Suppressor macrophage treated with lipopolysaccharide for 1 hour (primary cell): ENCODE data around the gene TNFAIP2.
A peak's percentile ranks its signal among the peaks of the same experiment; 100 is the strongest.
"Not testable (repeated sequence)": the region's sequence is repeated elsewhere in the genome, so short reads cannot be mapped to it uniquely, and the experiment has no call there.

Experiments
- DNase-seq, 3 donors: peaks; one replicate each; pipeline ENCODE4 v3.0.0-alpha.2; 2020 to 2022

TNFAIP2 gene

DNA sequence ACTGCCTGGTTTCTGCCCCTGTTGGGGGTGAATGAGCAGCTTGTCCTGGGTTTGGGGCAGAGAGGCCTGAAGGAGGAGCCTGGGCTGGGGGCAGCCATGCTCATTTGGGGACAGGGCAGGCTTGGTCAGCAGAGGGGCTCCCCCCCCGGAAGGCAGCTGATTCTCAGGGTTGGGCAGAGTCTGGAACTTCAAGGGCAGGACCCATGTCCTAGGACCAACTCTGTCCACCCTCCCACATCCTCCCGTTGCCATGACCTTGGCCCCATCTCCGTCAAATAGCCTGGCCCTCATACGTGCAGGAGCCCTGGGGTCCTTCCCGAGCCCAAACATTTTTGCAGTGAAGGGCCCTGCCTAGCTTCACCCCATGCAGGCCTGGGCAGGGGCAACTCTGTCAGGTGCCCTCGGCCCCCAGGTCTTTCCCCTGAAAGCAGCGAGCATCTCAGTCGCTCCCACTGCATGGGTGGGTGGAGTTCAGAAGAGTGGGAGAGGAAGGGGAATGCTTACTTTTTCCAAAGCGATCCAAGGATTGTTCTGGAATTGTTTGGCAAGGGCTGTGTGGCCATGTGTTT lies 32.6 kb downstream of the TNFAIP2 start:
- no peak for DNase-seq

DNA sequence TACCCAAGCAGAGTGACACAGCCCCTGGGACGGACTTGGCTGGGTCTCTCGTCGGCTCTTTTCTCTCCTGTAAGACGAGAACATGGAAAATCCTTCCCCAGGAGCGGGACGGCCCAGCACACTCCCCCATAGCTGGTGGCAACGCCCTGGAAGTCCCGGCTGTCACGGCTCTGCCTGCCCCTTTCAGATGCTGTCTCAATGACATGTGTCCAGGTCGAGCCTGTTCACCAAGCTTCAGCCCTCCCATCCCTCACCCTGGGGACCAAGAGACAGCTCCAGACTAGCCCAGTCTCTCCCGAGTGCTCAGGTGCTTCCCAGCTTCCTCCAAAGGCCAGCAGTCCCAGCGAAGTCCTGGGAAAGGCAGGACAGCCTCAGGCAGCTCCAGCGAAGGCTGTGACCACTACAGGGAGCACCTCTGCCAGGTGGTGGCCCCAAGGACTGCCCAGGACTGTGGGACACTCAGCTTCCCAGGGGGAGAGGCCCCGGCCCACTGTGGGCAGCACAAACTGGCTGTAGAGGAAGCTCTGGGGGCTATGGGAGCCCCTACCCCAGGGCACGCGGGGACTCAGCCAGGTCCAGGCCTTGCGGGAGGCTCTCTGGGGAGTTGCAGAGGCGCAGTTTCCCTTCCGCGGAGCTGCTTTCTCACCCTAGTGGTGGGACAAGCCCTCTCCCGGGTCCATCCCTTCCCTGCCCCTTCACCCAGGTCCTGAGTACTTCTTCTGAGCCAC lies 33.6 kb downstream of the TNFAIP2 start:
- no peak for DNase-seq

DNA sequence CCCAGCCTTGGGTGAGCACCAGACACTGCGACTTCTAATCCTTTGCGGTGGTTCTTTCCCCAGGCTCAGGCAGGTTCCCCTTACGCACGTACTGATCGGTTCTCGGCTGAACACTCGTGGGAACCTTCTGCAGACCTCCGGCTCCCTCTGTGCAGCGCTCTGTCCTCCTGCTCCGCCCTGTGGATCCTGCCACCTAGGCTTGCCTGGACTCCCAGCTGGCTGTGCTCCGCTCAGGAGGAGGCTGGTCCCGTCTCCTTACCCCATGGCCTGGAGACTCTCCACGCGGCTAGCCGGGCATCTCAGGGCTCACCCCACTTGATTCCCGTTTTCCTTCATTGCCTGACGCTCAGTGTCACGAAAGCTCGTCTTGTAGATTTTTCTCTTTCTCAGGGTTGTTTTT lies 34.7 kb downstream of the TNFAIP2 start:
- DNase-seq: no peak

- no peak for DNase-seq
Observed at GRCh38 chr14:103158688-103159087, 35.4 kb downstream of the TNFAIP2 start.

DNA sequence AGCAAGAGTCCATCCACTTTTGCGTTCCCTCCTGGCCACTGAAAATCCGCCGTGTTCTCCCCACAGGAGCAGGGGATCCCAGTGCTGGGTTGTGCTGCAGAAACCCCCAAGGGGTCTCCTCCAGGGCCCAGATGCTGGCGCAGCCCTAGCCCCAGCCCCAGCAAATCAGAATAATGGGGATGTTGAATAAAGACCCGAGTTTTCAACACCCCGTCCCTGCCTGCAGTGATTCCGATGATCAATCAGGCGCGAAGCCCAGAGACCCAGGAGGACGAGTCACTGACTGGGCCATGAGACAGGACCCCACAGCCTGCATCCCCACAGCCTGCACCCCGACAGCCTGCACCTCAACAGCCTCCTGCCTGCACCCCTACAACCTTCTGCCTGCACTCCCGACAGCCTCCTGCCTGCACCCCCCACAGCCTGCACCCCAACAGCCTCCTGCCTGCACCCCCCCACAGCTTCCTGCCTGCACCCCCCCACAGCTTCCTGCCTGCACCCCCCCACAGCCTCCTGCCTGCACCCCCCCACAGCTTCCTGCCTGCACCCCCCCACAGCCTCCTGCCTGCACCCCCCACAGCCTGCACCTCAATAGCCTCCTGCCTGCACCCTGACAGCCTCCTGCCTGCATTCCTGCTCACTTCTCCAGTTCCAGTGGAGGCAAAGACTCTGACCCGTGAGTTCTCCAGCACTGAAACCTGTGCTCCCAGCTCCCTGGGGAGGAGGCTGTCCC lies 37.2 kb downstream of the TNFAIP2 start:
- DNase-seq: no peak

DNA sequence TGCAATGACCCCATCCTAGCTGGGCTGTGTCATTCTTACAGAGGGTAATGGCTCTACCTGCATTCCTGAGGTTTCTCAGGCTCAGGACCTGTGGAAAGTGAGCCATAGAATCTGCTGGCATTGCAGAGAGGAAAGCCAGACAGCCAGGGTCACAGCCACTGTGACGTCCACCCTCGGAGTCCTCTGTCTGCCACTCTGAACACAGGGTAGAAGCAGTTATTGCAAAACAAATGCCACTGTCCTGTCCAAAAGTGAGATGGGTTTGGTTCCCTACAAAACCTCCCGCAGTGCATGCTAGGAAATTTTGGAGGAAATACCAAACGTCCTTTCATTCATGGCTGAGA lies 37.8 kb downstream of the TNFAIP2 start:
- no peak for DNase-seq

DNA sequence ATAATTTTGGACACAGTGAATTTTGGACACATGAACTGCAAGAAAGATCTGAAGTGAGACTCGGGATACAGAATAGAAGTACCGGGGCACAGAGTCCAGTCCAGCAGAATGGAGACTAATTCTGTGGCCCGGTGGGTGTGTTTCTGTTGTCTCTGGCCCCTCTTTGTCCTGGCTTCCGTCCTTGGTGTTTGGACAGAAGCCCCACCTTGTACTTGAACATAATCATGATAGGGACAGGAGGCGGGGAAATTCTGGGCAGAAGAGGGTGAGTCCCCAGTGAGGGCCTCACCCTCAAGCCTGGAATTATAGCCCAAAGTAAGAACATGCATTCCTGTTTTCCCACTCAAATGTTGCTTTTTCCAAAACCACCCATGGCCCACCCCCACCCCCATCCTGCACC lies 39.9 kb downstream of the TNFAIP2 start:
- no peak for DNase-seq

DNA sequence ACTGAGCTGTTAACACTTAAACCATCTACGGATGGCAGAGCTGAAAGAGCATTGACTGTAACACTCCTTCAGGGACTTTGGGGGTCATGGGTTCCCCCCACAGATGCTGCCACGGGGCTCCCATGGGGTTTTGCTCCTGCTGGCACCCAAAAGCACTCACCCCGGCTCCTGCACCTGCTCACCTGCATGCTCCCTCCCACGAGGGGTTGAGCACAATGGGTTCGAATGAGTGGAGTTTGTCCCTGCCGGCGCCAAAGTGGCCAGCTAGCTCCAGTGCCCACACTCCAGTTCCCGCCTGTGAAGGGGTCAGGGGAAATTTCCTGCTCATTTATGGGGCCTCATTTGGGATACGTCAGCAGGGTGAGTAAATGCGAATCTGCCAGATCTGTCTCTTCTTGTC lies 40.7 kb downstream of the TNFAIP2 start:
- no peak for DNase-seq

DNA sequence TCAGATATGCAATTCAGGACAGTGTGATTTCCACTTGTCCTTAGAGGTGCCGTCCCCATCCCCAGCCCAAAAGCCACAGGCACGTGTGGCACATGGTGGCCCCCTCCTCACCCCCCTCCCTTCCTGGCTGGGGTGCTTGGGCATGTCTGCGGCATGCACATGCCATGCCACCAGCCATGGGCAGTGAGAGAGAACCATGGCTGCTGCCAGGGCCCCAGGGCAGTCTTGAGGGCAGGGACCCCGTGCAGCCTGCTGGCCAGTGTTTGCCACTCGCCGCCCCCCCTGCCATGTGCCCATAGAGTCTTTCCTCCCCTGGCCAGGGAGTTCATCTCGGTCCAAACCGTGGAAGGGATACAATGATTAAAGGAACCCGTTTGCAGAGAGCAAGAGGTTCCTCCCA lies 41.5 kb downstream of the TNFAIP2 start:
- no peak for DNase-seq

- no peak for DNase-seq
Observed at GRCh38 chr14:103165323-103165722, 42.1 kb downstream of the TNFAIP2 start.

DNA sequence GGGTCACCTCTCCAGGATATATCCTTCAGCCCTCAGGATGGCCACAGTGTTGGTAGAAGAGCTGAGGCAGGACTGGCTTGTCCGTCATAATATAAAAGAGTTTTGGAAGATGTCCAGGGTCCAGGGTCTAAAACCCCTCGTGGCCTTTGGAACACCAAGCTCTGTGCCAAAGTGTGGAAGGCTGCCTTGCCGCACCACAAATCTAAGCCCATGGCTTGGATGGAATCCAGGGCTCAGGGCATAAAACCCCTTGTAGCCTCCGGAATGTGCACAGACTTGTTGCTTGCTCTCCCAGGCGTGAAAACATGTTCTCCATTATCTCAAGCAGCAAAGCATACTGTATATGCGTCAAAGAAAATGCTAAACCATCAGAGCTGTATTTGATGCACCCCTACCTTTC lies 46.7 kb downstream of the TNFAIP2 start:
- no peak for DNase-seq

DNA sequence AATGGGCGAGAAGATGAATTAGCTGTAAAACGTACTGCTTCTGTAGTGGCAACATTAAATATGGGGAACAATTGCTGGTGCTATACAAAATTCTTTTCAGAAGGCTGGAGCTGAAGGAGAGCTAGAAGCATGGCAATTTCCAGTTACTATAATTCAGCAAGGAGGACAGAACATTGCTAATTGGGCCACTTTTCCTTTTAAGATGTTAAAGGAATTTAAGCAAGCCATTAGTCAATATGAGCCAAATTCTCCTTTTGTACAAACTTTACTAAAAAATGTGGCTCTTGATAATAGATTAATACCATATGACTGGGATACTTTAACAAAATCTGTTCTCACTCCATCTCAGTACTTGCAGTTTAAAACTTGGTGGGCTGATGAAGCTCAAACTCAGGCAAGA lies 47.9 kb downstream of the TNFAIP2 start:
- not testable (repeated sequence) for DNase-seq

DNA sequence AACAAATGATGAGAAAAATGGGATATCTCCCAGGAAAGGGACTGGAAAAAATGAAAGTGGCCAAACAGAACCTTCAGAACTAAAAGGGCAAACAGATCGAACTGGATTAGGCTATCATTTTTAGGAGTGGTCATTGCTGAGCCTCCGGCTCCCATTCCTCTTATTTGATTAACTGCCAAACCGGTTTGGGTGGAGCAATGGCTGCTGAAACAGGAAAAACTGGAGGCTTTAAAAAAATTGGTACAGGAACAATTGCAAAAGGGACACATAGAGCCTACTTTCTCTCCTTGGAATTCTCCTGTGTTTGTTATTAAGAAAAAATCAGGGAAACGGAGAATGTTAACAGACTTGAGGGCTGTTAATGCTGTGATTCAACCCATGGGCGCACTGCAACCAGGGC lies 49.7 kb downstream of the TNFAIP2 start:
- DNase-seq: no peak

DNA sequence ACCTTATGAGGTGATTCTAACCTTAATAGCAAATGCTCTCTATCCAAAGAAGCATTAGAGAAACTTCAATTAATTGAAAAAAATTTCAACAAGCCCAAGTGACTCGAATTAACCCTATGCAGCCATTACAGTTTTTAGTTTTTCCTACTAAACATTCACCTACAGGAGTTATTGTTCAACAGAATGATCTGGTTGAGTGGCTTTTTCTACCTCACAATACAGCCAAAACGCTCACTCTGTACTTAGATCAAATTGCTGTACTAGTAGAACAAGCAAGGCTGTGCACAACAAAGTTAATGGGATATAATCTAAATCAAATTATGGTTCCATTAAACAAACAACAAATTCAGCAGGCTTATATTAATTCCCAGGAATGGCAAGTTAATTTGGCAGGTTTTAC lies 50.6 kb downstream of the TNFAIP2 start:
- not testable (repeated sequence) for DNase-seq

- not testable (repeated sequence) for DNase-seq
Observed at GRCh38 chr14:103176176-103176575, 52.9 kb downstream of the TNFAIP2 start.

- DNase-seq: no peak
Observed at GRCh38 chr14:103177376-103177775, 54.1 kb downstream of the TNFAIP2 start.

GRCh38 chr14:103178521-103178920 lies 55.3 kb downstream of the TNFAIP2 start:
- no peak for DNase-seq

DNA sequence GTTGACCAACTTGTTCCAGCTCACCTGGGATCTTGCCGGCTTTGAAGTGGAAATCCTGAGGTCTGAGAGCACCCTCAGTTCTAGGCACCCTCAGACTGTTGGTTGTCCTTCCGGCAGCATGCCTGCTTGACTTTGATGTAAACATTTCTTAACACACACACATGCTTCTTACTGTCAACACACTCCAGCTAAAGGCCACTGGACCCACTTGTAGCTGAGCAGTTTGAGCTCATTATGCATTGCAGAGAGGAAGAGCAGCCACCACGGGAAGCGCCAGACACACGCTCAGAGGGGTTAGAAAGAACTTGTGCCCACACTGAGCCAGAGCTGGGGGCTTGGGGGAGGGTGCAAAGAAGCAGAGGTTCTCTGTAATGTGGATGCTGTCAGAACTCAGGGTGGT lies 55.8 kb downstream of the TNFAIP2 start:
- DNase-seq: no peak

- DNase-seq: no peak
Observed at GRCh38 chr14:103180331-103180730, 57.1 kb downstream of the TNFAIP2 start.

- no peak for DNase-seq
Observed at GRCh38 chr14:103184046-103184445, 60.8 kb downstream of the TNFAIP2 start.

GRCh38 chr14:103185051-103186029 lies 62.1 kb downstream of the TNFAIP2 start:
- peak; percentile 50 to 66 (median 61) for DNase-seq

DNA sequence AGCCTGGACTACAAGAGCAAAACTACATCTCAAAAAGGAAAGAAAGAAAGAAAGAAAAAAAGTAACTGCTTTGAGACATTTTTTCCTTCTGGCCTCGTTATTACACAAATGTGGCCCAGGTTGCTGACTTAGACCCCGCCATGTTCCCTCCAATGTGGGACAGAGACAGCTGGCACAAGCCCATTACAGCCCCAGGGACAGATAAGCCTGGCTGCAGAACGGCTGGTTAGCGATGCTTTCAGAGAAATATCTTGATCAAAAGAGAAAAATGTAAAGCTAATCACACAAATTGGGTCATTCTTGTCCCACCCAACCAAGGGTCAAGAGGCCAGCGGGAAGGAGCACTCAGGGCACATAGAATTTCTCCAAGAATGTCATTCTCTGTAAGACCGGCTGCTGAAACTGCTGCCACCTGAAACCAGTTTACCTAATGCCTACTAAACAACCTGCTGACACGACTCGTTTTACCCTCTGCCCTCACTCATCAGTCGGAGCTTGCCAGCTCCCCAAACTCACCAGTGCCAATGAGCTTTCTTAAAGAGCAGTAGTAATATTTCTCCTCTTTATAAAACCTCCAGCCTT lies 63.1 kb downstream of the TNFAIP2 start:
- no peak for DNase-seq
